ENCODE results near the gene NOP10.

Gene NOP10

DNA sequence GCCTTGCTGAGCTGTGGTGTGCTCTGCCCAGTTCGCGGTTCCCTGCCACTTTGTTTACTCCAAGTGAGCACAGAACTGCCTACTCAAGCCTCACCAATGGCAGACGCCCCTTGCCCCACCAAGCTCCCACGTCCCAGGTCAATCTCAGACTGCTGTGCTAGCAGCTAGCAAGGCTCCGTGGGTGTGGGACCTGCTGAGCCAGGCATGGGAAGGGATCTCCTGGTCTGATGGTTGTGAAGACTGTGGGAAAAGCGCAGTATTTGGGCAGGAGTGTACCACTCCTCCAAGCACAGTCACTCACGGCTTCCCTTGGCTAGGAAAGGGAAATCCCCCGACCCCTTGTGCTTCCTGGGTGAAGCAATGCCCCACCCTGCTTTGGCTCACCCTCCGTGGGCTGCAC, 50.3 kb downstream of the NOP10 start:
- no peak overlapping the region for H3K4me3 ChIP-seq (replicated peaks; ENCODE audit: low read depth, low read length)
- DNase-seq (ENCODE audit: extremely low read depth, low read depth): no peak
- TF ChIP-seq, protein P1, sequence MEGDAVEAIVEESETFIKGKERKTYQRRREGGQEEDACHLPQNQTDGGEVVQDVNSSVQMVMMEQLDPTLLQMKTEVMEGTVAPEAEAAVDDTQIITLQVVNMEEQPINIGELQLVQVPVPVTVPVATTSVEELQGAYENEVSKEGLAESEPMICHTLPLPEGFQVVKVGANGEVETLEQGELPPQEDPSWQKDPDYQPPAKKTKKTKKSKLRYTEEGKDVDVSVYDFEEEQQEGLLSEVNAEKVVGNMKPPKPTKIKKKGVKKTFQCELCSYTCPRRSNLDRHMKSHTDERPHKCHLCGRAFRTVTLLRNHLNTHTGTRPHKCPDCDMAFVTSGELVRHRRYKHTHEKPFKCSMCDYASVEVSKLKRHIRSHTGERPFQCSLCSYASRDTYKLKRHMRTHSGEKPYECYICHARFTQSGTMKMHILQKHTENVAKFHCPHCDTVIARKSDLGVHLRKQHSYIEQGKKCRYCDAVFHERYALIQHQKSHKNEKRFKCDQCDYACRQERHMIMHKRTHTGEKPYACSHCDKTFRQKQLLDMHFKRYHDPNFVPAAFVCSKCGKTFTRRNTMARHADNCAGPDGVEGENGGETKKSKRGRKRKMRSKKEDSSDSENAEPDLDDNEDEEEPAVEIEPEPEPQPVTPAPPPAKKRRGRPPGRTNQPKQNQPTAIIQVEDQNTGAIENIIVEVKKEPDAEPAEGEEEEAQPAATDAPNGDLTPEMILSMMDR (IDR thresholded peaks at IDR 0.05; ENCODE audit: low read depth, low read length, missing control alignments): no peak

Data from HFF-Myc (cell line).